Right atrium auricular region (tissue), 2 donors: Measurements from ENCODE around the gene HOXB8. TPM values are rescaled to one million over a fixed set of nuclear protein-coding genes. Genes with fewer than 3 reads are reported as not detected.

Source experiments
- DNase-seq: peaks from one replicate; pipeline ENCODE4 v3.0.0-alpha.2; 2019; ENCODE audit warnings: low spot score
- H3K27ac ChIP-seq, 2 donors: fragments of 200-600 bp; sonication (generic); 1 replicate in 1 of 2; 2 replicates in 1 of 2; pipeline ENCODE4 v1.5.1; 2016 to 2019
- H3K27me3 ChIP-seq, 2 donors: fragments of 200-600 bp; sonication (generic); one replicate each; pipeline versions ENCODE4 v1.5.1 to v1.6.0; 2017 to 2019
- H3K36me3 ChIP-seq: fragments of 200-600 bp; sonication (generic); one replicate; pipeline ENCODE4 v1.5.1; 2016
- H3K4me1 ChIP-seq, 2 donors: fragments of 200-600 bp; sonication (generic); one replicate each; pipeline versions ENCODE4 v1.5.1 to v1.6.0; 2017 to 2019
- H3K4me3 ChIP-seq, 2 donors: fragments of 200-600 bp; sonication (generic); 1 replicate in 1 of 2; 2 replicates in 1 of 2; pipeline ENCODE4 v1.5.1; 2017 to 2019; ENCODE audit warnings: mild to moderate bottlenecking in 1 of 2, moderate library complexity in 1 of 2
- H3K9me3 ChIP-seq, 2 donors: fragments of 200-600 bp; sonication (generic); one replicate each; pipeline ENCODE4 v1.5.1; 2019
- total RNA-seq, 2 donors: library from RNA; depleted of rRNA; stranded (reverse); fragments of >200 nt; gene quantifications; one replicate each; pipeline ENCODE4 v1.1.0, GENCODE V29; 2016
- TF ChIP-seq, protein P1 (sequence below), 2 donors: fragments of 200-600 bp; sonication (generic); IDR thresholded peaks; one replicate each; pipeline ENCODE4 v1.5.1; 2019; ENCODE audit warnings: antibody characterized with exemption in 2 of 2

The HOXB8 gene
- total RNA-seq, 2 donors from 2014 or later, result not detected

DNA sequence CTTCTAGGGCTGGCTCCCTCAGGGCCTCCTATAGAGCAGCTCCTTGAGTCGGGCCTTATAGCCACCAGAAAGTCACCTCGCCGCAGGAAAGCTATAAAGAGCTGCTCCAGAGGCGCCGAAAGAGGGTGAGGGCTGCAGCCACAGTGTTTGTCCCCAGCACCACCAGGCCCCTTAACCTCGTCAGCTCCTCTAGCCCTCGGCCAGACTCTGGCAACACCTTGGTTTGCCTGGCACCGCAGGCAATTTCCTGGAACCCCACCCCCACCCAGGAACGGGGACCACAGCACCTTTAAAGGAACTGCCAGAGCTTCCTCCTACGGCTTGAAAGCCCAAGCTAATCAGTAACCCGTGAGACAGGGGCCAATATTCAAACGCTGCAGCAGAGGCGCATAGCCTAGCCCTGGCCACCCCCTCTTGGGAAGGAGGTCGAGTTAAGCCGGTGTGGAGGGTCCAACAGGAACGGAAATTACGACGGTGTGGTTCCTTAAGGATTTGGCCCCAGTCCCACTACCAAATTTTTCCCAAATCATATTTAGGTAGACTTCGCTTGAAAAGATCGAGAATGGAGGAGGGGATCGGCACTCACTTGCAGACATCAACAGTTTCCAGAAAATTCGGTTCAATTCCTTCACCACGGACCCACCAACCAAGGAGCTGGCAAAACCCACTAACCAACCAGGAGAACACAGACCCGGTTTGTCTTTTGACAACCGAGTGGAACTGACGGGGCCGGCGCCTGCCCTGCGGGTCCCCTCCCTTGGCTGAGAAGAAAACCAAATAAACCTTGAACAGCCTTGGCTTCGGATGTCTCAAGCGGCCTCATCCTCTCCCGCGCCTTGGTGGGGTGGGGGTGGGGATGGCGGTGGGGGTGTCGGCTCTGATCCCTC, 13.3 kb downstream of the HOXB8 start:
- peaks cover 74 to 87% of the 10 kb centered on the region in 2 donors for H3K27me3 ChIP-seq
- peaks cover 0 to 4% of the 10 kb centered on the region in 2 donors for H3K9me3 ChIP-seq
- H3K27ac ChIP-seq, result no peak overlapping the region
- peaks cover 0 to 19% of the 10 kb centered on the region in 2 donors for H3K4me1 ChIP-seq
- no peak overlapping the region for H3K4me3 ChIP-seq
- no peaks in the 10 kb centered on the region for H3K36me3 ChIP-seq
- TF ChIP-seq, protein P1, sequence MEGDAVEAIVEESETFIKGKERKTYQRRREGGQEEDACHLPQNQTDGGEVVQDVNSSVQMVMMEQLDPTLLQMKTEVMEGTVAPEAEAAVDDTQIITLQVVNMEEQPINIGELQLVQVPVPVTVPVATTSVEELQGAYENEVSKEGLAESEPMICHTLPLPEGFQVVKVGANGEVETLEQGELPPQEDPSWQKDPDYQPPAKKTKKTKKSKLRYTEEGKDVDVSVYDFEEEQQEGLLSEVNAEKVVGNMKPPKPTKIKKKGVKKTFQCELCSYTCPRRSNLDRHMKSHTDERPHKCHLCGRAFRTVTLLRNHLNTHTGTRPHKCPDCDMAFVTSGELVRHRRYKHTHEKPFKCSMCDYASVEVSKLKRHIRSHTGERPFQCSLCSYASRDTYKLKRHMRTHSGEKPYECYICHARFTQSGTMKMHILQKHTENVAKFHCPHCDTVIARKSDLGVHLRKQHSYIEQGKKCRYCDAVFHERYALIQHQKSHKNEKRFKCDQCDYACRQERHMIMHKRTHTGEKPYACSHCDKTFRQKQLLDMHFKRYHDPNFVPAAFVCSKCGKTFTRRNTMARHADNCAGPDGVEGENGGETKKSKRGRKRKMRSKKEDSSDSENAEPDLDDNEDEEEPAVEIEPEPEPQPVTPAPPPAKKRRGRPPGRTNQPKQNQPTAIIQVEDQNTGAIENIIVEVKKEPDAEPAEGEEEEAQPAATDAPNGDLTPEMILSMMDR (IDR thresholded peaks at IDR 0.05), result no peak
- no peak for DNase-seq

DNA sequence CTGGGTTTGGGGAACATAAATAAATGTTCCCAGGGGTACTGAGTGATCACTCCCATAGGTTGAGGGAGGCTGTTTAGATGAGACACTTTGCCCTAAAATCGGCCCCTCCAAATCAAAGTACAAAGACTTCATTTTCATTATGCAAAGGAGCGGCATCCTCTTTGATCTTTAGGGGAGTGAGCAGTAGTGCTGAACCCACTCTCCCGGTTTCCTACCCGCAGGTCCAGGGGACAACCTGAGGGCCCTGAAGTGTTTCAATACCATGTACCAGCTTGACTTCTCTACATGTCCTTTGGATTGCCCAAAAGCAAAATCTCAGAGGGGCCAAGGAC, 13.9 kb downstream of the HOXB8 start:
- Histone ChIP-seq H3K4me3 (no peak overlapping the region), H3K4me1 (peaks cover 0 to 24% of the 10 kb centered on the region in 2 donors), H3K27ac (no peak overlapping the region), H3K36me3 (no peaks in the 10 kb centered on the region), H3K27me3 (peaks cover 68 to 89% of the 10 kb centered on the region in 2 donors), H3K9me3 (peaks cover 0 to 4% of the 10 kb centered on the region in 2 donors)
- DNase-seq, result no peak
- TF ChIP-seq, protein P1 (IDR thresholded peaks at IDR 0.05), result no peak

DNA sequence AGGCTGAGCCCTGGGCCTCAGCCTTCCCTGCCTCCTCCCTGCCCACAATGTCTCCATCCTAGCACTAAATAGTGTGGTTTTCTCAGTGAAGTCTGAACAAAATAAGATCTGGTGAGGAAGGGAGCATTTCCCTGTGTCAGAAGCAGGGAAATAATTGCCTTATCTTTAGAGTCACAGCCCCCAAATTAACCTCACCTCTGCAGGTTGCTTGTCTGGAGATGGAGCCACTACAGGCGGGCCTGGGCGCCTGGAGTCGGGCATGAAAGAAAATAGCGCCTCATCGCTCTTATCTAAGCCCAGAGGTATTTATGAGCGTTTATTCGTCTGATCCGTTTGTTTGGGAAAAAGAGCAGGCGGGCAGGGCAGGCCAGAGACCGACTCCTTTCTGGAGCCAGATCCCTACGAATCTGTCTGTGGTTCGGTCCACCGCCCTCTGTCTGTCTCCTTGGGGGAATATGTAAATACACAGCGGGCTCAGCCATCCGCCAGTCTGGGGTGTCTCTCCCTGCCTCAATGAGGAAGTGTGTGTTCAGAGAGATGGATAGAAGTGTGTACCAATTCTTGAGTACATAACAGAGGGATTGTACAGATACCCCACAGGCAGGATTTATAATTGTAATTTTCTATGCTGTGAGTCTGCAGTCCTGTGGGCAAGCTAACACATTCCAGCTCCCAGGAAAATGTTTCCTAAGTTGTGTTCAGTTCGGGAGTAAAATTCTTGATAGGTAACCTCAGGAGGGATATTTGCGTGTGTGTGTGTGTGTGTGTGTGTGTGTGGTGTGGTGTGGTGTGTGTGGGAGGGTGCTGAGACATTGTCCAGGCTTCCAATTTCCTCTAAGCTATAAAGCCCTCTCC, 14.6 kb downstream of the HOXB8 start:
- no peak overlapping the region for H3K27ac ChIP-seq
- peaks cover 0 to 28% of the 10 kb centered on the region in 2 donors for H3K4me1 ChIP-seq
- H3K4me3 ChIP-seq, result no peak overlapping the region
- no peaks in the 10 kb centered on the region for H3K36me3 ChIP-seq
- TF ChIP-seq, protein P1 (IDR thresholded peaks at IDR 0.05), result no peak
- H3K27me3 ChIP-seq, result peaks cover 71 to 88% of the 10 kb centered on the region in 2 donors
- H3K9me3 ChIP-seq, result peaks cover 0 to 4% of the 10 kb centered on the region in 2 donors
- no peak for DNase-seq

DNA sequence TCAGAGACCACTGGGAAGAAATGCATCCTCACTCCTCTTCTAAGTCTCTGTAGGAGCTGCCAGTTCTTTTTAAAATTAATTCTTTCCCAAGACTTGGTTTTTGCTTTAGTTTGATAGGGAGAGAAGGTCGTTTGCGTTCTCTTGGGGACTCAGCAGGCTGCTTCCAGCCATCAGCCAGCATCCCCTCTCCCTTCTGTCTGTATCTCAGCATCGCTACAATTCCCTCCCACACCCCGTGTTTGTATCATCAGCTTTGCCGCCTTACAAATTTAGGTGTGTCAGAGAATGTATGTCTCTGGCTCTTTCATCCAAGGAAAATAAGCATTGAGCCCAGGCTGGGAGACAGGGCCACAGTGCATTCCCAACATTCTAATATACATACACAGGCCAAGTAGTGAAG, 15.7 kb downstream of the HOXB8 start:
- no peak for DNase-seq
- H3K9me3 ChIP-seq, result peaks cover 0 to 4% of the 10 kb centered on the region in 2 donors
- H3K27me3 ChIP-seq, result peaks cover 71 to 91% of the 10 kb centered on the region in 2 donors
- TF ChIP-seq, protein P1 (IDR thresholded peaks at IDR 0.05), result no peak
- no peaks in the 10 kb centered on the region for H3K36me3 ChIP-seq
- H3K4me1 ChIP-seq, result peaks cover 0 to 28% of the 10 kb centered on the region in 2 donors
- no peak overlapping the region for H3K4me3 ChIP-seq
- H3K27ac ChIP-seq, result no peak overlapping the region

DNA sequence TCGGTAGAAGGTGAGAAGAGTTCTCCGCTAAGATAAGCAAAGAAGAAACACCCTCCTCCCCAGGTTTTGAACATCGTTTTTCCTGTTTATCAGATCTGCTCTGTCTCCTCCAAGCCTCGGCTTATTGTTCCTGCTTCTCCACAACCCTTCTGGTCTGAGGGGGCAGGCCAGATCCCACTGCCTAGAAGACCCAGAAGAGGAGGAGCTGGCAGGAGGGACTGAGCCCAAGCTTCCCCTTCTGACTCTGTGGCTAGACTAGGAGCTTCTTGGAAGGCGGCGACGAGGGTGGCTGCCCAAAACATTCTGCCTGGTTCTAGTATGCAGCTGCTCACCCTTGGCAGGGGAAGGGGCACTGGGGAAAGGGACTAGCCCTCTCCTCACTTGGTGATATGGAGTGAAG, 16.4 kb downstream of the HOXB8 start:
- H3K27me3 ChIP-seq, result peaks cover 71 to 90% of the 10 kb centered on the region in 2 donors
- no peak for DNase-seq

More for the DNA sequence above, 16.4 kb downstream of the HOXB8 start:
- Histone ChIP-seq H3K36me3 (no peaks in the 10 kb centered on the region), H3K4me3 (no peak overlapping the region), H3K4me1 (peaks cover 0 to 33% of the 10 kb centered on the region in 2 donors), H3K27ac (no peak overlapping the region), H3K9me3 (peaks cover 0 to 4% of the 10 kb centered on the region in 2 donors)
- TF ChIP-seq, protein P1 (IDR thresholded peaks at IDR 0.05), result no peak
